Natural killer cell (primary cell): ENCODE data around the gene STRN3. TPM values are rescaled to one million over a fixed set of nuclear protein-coding genes. Genes with fewer than 3 reads are reported as not detected.

Experiments used
- ATAC-seq, 3 donors: fragments of 150-1000 bp in 2 of 3; fragments of 200-7000 bp in 1 of 3; cut with Tn5 transposase; 1 replicate in 1 of 3; 2 replicates in 2 of 3; pipeline ENCODE4 v1.10.0; 2021; ENCODE audit warnings: mild to moderate bottlenecking in 2 of 3, moderate library complexity in 2 of 3
- DNase-seq, 2 donors: peaks; one replicate each; pipeline versions ENCODE4 v3.0.0 to v3.0.0-alpha.2; 2013 to 2021; ENCODE audit warnings: mixed read lengths in 1 of 2
- H3K27ac ChIP-seq: one replicate; pipeline ENCODE4 v1.5.1; 2013; ENCODE audit warnings: mild to moderate bottlenecking, low read length
- H3K27me3 ChIP-seq: one replicate; pipeline ENCODE4 v1.6.1; 2013; ENCODE audit warnings: low read length; ENCODE audit not compliant: control insufficient read depth, insufficient read depth
- H3K36me3 ChIP-seq: one replicate; pipeline ENCODE4 v1.6.1; 2013; ENCODE audit warnings: low read length; ENCODE audit not compliant: control insufficient read depth, insufficient read depth
- H3K4me1 ChIP-seq: one replicate; pipeline ENCODE4 v1.6.1; 2013; ENCODE audit warnings: low read length; ENCODE audit not compliant: control insufficient read depth, insufficient read depth
- H3K4me3 ChIP-seq: one replicate; pipeline ENCODE4 v1.5.1; 2013; ENCODE audit warnings: low read length
- H3K9me3 ChIP-seq: one replicate; pipeline ENCODE4 v1.6.1; 2013; ENCODE audit warnings: low read length; ENCODE audit not compliant: control insufficient read depth, insufficient read depth
- H3K27ac Mint-ChIP-seq, 2 donors: one replicate each; pipeline ENCODE4 v1.8.0; 2022; ENCODE audit warnings: mild to moderate bottlenecking in 2 of 2, mixed read lengths in 2 of 2, moderate library complexity in 1 of 2
- H3K27me3 Mint-ChIP-seq, 2 donors: one replicate each; pipeline ENCODE4 v1.8.0; 2022; ENCODE audit warnings: low read depth in 2 of 2, mixed read lengths in 2 of 2
- H3K36me3 Mint-ChIP-seq: one replicate; pipeline ENCODE4 v1.8.0; 2022; ENCODE audit warnings: mixed read lengths
- H3K4me1 Mint-ChIP-seq, 2 donors: one replicate each; pipeline ENCODE4 v1.8.0; 2022; ENCODE audit warnings: mixed read lengths in 2 of 2
- H3K4me3 Mint-ChIP-seq: one replicate; pipeline ENCODE4 v1.8.0; 2022; ENCODE audit warnings: mild to moderate bottlenecking, moderate library complexity, mixed read lengths
- H3K9me3 Mint-ChIP-seq, 2 donors: one replicate each; pipeline ENCODE4 v1.8.0; 2022; ENCODE audit warnings: mixed read lengths in 2 of 2
- WGBS: methylation state at CpG from one replicate; pipeline ENCODE4 v1.1.7; 2013; ENCODE audit warnings: missing lambda C conversion rate; ENCODE audit not compliant: insufficient coverage; 5-methylcytosine and 5-hydroxymethylcytosine counted together
- intact Hi-C: fragments of 100-400 bp; cut with micrococcal nuclease; formaldehyde crosslinking; loops from one replicate; pipeline ENCODE4 v1.14.2; 2022
- total RNA-seq, 4 donors: library from RNA; stranded (reverse); fragments of 120-200 nt in 1 of 4; gene quantifications; one replicate each; pipeline versions ENCODE4 v1.2.3 to v1.2.4, GENCODE V29; 2013 to 2022
- TF ChIP-seq, protein P1 (sequence below): fragments of 200-600 bp; IDR thresholded peaks from one replicate; pipeline ENCODE4 v1.8.0; 2022; ENCODE audit warnings: antibody characterized with exemption

Gene STRN3
- 10 to 100 TPM; 19.5 to 34.2 (median 31.1) TPM for total RNA-seq
- 56.5 TPM for total RNA-seq (2013)

GRCh38 chr14:31026077-31026449 lies at the start of gene STRN3:
Gene STRN3, minus strand, starts transcription at chr14:31026379. Its CDS starts 194 bp downstream, at chr14:31026185.
- WGBS: under 1% methylated on average over 24 of the region's 31 CpGs
- peak within 1 kb of the TSS; percentile 92 for H3K27ac ChIP-seq
- TF ChIP-seq, protein P1, sequence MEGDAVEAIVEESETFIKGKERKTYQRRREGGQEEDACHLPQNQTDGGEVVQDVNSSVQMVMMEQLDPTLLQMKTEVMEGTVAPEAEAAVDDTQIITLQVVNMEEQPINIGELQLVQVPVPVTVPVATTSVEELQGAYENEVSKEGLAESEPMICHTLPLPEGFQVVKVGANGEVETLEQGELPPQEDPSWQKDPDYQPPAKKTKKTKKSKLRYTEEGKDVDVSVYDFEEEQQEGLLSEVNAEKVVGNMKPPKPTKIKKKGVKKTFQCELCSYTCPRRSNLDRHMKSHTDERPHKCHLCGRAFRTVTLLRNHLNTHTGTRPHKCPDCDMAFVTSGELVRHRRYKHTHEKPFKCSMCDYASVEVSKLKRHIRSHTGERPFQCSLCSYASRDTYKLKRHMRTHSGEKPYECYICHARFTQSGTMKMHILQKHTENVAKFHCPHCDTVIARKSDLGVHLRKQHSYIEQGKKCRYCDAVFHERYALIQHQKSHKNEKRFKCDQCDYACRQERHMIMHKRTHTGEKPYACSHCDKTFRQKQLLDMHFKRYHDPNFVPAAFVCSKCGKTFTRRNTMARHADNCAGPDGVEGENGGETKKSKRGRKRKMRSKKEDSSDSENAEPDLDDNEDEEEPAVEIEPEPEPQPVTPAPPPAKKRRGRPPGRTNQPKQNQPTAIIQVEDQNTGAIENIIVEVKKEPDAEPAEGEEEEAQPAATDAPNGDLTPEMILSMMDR: no peak
- H3K27me3 ChIP-seq: no peaks in the 10 kb centered on the region
- H3K36me3 ChIP-seq: peaks cover 1% of the 10 kb centered on the region
- H3K27me3 Mint-ChIP-seq: no peaks in the 10 kb centered on the region
- no peaks in the 10 kb centered on the region for H3K9me3 ChIP-seq
- H3K4me1 Mint-ChIP-seq: peaks cover 35 to 41% of the 10 kb centered on the region in 2 donors
- DNase-seq: no peak
- no peak for ATAC-seq
- peak within 1 kb of the TSS; percentile 95 for H3K4me3 Mint-ChIP-seq
- H3K4me1 ChIP-seq: peaks cover 6% of the 10 kb centered on the region
- no peaks in the 10 kb centered on the region for H3K36me3 Mint-ChIP-seq
- peak within 1 kb of the TSS; percentile 95 to 96 for H3K27ac Mint-ChIP-seq
- H3K9me3 Mint-ChIP-seq: no peaks in the 10 kb centered on the region
- peak within 1 kb of the TSS; percentile 60 for H3K4me3 ChIP-seq
- intact Hi-C loops: loop anchor here (1.0 to 10.0 kb wide), 3 partner anchors 101 to 539 kb away; partner anchors contain the start of genes HECTD1 and NUBPL

DNA sequence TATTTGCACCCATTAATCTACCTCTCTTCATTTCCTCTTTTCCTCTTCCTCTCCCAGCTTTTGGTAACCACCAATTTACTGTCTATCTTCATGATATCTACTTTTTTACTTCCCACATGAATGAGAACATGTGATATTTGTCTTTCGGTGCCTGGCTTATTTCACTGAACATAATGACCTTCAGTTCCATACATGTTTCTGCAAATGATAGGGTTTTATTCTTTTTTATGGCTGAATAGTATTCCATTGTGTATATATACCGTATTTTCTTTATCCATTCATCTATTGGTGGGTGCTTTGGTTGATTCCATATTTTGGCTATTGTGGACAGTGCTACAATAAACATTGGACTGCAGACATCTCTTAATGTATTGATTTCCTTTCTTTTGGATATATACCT lies 49.0 kb upstream of the STRN3 start:
- H3K27me3 Mint-ChIP-seq: no peaks in the 10 kb centered on the region
- Histone ChIP-seq H3K4me3 (no peak overlapping the region), H3K27me3 (no peaks in the 10 kb centered on the region), H3K9me3 (no peaks in the 10 kb centered on the region), H3K27ac (no peak overlapping the region), H3K36me3 (peaks cover 2% of the 10 kb centered on the region), H3K4me1 (no peaks in the 10 kb centered on the region)
- intact Hi-C loops: no loop called here
- H3K4me3 Mint-ChIP-seq: no peak overlapping the region
- DNase-seq: no peak
- ATAC-seq: no peak
- no peaks in the 10 kb centered on the region for H3K4me1 Mint-ChIP-seq
- H3K9me3 Mint-ChIP-seq: peaks cover 0 to 3% of the 10 kb centered on the region in 2 donors
- no CpG with 5 or more reads among the region's 2 CpGs for WGBS
- H3K36me3 Mint-ChIP-seq: peaks cover 7% of the 10 kb centered on the region
- no peak overlapping the region for H3K27ac Mint-ChIP-seq
- TF ChIP-seq, protein P1: no peak

GRCh38 chr14:31071151-31071550 lies 45.0 kb upstream of the STRN3 start:
- no peak overlapping the region for H3K4me3 ChIP-seq
- Mint-ChIP-seq H3K4me1 (no peaks in the 10 kb centered on the region), H3K9me3 (peaks cover 0 to 3% of the 10 kb centered on the region in 2 donors), H3K27me3 (no peaks in the 10 kb centered on the region), H3K4me3 (no peak overlapping the region), H3K36me3 (peaks cover 13% of the 10 kb centered on the region), H3K27ac (no peak overlapping the region)
- TF ChIP-seq, protein P1: no peak
- no peaks in the 10 kb centered on the region for H3K4me1 ChIP-seq
- intact Hi-C loops: no loop called here
- no peak for ATAC-seq
- no peaks in the 10 kb centered on the region for H3K27me3 ChIP-seq
- DNase-seq: no peak
- H3K9me3 ChIP-seq: no peaks in the 10 kb centered on the region
- 89% methylated on average over 2 of the region's 2 CpGs for WGBS
- H3K27ac ChIP-seq: no peak overlapping the region
- peaks cover 4% of the 10 kb centered on the region for H3K36me3 ChIP-seq

- 94% methylated on average over 4 of the region's 5 CpGs for WGBS
Observed at GRCh38 chr14:31070431-31070830, 44.3 kb upstream of the STRN3 start.

More at GRCh38 chr14:31070431-31070830, 44.3 kb upstream of the STRN3 start:
- Histone ChIP-seq H3K36me3 (peaks cover 4% of the 10 kb centered on the region), H3K4me1 (no peaks in the 10 kb centered on the region), H3K9me3 (no peaks in the 10 kb centered on the region), H3K27ac (no peak overlapping the region), H3K27me3 (no peaks in the 10 kb centered on the region), H3K4me3 (no peak overlapping the region)
- peaks cover 13% of the 10 kb centered on the region for H3K36me3 Mint-ChIP-seq
- no peak overlapping the region for H3K4me3 Mint-ChIP-seq
- H3K27me3 Mint-ChIP-seq: no peaks in the 10 kb centered on the region
- no peak for DNase-seq
- no peak overlapping the region for H3K27ac Mint-ChIP-seq
- peaks cover 0 to 3% of the 10 kb centered on the region in 2 donors for H3K9me3 Mint-ChIP-seq
- no peaks in the 10 kb centered on the region for H3K4me1 Mint-ChIP-seq
- TF ChIP-seq, protein P1: no peak
- intact Hi-C loops: no loop called here
- ATAC-seq: no peak
